ENCODE measurements around the gene PER1. TPM values are rescaled to one million over a fixed set of nuclear protein-coding genes. Genes with fewer than 3 reads are reported as not detected.

Gene PER1
- total and polyA plus RNA-seq, 2 of the 8 experiments (the other 6 are each of a cell fraction or from before 2014, with no cell fraction given): 9.6 to 38.0 TPM

- TF ChIP-seq EZH2 (IDR thresholded peaks at IDR 0.05; ENCODE audit: low read depth, low read length, severe bottlenecking): no peak
- no peak for TF ChIP-seq CHD1 (IDR thresholded peaks at IDR 0.05; ENCODE audit: low read depth, low read length)
- 0 out of 2 replicates have a peak, but pooled peaks have one; percentile 46 for TF ChIP-seq POU5F1 (IDR thresholded peaks at IDR 0.05; ENCODE audit: low read depth, low read length)
- TF ChIP-seq JUN (IDR thresholded peaks at IDR 0.05; ENCODE audit: low read depth, low read length): no peak
- TF ChIP-seq NANOG (IDR thresholded peaks at IDR 0.05; ENCODE audit: insufficient read depth, low read depth, low read length, poor library complexity, severe bottlenecking): no peak
Measured at GRCh38 chr17:8186787-8187516, 34.7 kb upstream of the PER1 start (continued).

All from H1 (cell line).